GM10248 (cell line): ENCODE results near the gene ATP2C2.

Experiments used
- CTCF ChIA-PET: fragments of 300-600 bp; sonication (Branson Sonifier 250); formaldehyde crosslinking; extraction: SDS; loops from one replicate; lab custom pipeline; 2021; ENCODE audit warnings: antibody characterized with exemption; lab: Yijun Ruan, JAX
- POLR2A ChIA-PET: fragments of 350-650 bp; sonication (Branson Sonifier 250); formaldehyde crosslinking; extraction: SDS; loops from one replicate; lab custom pipeline; 2020; ENCODE audit warnings: antibody characterized with exemption; lab: Yijun Ruan, JAX
- DNase-seq: peaks from one replicate; pipeline ENCODE4 v3.0.0; 2012; ENCODE audit errors: extremely low spot score
- CTCF ChIP-seq: IDR thresholded peaks from 2 replicates; pipeline ENCODE4 v1.5.1; 2012; ENCODE audit warnings: mild to moderate bottlenecking, low read depth; ENCODE audit errors: extremely low read depth, missing control alignments, control extremely low read depth

ATP2C2 gene

GRCh38 chr16:84478172-84478947, 110.0 kb downstream of the ATP2C2 start:
- TF ChIP-seq CTCF: no peak
- ChIA-PET CTCF (interaction anchor here (0.9 to 1.7 kb wide), 4 partner anchors 9 to 201 kb away, joined by 3 to 5 read pairs (median 4); no protein-coding TSS in a partner anchor), POLR2A (interaction anchor here (0.6 kb wide), 1 partner anchor 404 kb away, joined by 10 read pairs; no protein-coding TSS in a partner anchor)
- no peak for DNase-seq

GRCh38 chr16:84479716-84480450, 111.5 kb downstream of the ATP2C2 start:
- CTCF ChIA-PET: interaction anchor here (1.7 kb wide), 1 partner anchor 9 kb away, joined by 5 read pairs; no protein-coding TSS in a partner anchor
- TF ChIP-seq CTCF: no peak
- POLR2A ChIA-PET: no interaction called here
- no peak for DNase-seq

GRCh38 chr16:84481051-84481735, 112.9 kb downstream of the ATP2C2 start:
- POLR2A ChIA-PET: no interaction called here
- no peak for DNase-seq
- no peak for TF ChIP-seq CTCF
- CTCF ChIA-PET: no interaction called here

GRCh38 chr16:84482001-84482891, 113.9 kb downstream of the ATP2C2 start:
- TF ChIP-seq CTCF: no peak
- no peak for DNase-seq
- CTCF ChIA-PET: interaction anchor here (1.1 to 3.5 kb wide), 4 partner anchors 20 to 295 kb away, joined by 3 to 15 read pairs (median 6); partner anchors contain the start of gene TAF1C
- POLR2A ChIA-PET: interaction anchor here (0.6 kb wide), 1 partner anchor 8 kb away, joined by 3 read pairs; no protein-coding TSS in a partner anchor

- no peak for DNase-seq
- POLR2A ChIA-PET: no interaction called here
- TF ChIP-seq CTCF: no peak
- CTCF ChIA-PET: interaction anchor here (0.8 to 3.5 kb wide), 7 partner anchors 10 to 296 kb away, joined by 3 to 15 read pairs (median 4); partner anchors contain the start of gene TAF1C
Observed at GRCh38 chr16:84482951-84483881, 114.9 kb downstream of the ATP2C2 start.
